ENCODE data around the gene RAB40C.

Gene RAB40C

DNA sequence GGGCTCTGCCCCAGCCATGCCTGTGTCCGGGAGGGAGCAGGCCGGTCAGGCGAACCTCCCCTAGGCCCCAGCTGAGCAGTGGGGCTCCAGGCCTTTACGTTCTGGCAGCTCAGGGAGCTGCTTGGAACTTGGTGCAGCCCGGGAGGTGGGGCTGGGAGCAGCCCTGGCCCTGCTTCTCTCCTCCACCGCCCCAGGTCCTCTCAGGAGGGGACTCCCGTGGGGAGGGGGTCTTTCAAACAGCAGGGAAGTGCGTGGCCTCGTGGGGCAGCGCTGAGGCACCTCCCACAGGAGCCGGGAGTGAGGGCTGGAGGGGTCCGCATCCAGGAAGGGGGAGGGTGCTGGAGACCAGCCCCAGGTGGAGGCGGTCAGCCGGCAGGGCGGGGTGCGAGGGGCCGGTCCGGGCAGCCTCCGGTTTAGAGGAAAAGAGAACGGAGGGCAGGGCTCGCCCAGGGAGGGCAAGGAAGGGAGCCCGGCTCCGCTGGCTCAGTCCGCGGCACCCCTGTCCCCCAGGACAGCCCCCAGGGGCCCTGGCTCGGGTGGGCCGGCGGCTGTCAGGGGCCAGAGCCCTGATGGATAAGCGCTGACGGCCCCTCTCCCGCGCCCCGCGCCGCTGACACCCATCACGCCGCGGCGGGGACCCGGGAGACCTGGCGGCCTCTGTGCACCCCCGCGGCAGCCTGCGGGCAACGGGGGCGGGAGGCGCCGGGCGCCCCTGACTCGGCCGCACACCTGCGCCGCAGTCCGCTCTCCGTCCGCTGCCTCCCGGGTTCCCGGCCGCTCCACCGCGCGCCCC is 30.3 kb upstream of the RAB40C start:
- no peak for DNase-seq

DNA sequence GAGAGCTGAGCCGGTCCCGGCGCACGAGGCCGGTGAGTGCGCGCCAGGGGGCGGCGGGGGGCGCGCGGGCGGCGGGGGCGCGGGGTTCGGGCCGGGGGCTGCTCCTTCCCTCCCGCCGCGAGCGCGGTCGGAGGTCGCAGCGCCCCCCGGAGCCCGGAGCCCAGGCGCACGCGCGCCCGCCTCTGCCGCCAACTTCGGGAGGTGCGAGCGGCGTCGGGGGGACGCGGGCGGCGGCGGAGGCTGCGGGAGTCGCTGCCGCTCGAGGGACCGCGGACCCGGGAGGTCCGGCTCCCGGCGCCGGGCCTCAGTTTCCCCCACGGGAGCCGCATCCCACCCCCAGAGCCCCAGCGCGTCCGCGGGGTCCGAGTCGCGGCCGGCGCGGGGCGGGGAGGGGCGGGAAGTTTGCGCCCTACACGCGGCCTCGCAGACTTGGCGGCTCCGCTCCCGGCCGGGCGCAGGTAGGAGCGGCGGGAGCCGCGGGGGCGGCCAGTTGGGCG is 29.6 kb upstream of the RAB40C start, which contains the start of gene PRR35:
PRR35 (plus strand) TSS at position 191 of the 497 bp plus-strand sequence. CDS start 2,901 bp downstream, outside the sequence.
- DNase-seq = no peak

DNA sequence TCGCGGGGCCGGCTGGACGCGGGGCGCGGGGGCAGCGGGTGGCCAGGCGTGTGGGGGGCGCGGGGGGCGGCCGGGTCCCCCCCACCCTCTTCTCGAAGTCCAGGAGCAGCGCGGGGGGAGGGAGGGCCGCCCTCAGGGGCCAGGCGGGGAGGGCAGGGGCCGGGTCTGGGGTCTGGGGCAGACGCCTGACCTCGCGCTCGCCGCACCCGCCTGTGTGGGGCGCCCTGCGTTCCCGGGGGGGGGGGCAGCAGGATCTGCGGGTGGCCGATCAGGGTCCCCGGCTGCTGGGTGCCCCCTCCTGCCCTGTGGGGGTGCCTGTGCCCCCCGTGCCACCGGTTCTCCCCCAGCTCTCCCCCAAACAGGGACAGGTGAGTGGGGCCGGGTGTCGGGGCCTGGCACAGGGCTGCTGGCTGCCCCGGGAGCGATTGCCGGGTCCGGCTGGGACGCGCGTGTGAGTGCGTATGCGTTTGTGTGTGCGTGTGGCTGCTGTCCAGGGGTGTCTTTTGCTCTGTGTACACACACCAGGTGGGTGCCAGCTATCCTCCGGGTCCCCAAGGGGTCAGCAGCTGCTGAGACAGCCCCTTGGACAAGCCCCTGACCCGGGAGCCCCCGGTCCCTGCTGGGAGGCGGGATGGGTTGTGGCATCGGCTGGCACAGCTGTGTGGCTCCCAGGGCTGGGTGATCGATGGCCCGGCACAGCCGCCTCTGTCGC is 29.0 kb upstream of the RAB40C start:
- no peak for DNase-seq

DNA sequence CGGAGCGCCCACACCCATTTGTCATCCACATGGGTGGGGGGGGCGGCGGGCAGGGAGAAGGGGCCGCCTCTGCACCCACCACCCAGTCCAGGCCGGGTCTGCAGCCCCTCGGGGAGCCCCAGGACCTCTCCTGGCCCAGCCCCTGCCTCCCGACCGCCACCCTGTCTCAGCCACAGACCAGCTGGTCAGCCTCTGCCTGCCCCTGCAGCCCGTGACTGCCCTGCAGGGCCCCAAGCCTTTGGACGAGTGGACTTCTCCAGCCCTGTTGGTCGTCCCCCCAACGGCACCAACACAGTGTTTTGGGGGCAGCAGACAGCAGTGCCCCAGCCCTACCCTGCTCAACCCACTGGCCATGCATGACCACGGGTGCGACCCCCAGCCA is 28.5 kb upstream of the RAB40C start:
- DNase-seq = no peak

DNA sequence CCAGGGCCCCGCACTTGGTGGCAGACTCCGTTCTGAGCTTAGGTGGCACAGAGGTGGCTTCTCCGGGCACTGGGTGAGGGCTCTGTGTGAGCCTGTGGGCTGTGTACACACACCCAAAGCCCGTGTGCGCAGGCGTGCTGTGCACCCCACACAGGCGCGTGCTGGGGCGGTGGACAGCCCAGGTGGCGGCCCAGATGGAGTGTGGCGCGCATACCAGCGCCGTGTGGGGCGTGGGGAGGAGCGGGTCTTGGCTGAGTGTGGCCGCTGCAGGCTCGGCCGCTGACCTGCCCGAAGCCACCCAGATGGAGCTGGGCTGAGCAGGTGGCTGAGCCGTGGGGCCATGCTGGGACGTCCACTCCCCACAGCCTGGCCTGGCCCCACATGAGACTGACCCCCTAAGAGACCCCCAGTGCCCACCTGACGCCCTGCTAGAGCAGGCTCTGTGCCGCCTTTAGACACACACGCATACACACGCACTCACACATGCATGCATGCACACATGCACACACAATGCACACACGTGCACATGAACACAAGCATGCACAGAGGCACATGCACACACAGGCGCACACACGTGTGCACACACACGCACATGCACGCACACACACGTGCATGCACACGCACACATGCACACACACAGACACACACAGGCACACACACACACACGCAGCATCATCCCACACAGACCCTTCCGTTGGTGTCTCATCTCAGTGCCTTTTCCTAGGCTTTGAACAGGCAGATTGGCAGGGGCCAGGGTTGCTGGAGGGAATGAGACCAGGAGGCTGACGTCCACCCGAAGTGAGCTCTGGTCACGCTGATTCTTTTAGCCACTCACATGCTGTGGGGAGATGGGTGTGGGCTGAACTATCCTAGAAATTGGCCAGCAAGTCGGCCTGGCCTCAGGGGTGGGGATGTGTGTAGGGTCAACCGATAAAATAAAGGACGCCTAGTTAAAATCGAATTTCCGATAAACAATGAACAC is 27.6 kb upstream of the RAB40C start:
- no peak for DNase-seq

DNA sequence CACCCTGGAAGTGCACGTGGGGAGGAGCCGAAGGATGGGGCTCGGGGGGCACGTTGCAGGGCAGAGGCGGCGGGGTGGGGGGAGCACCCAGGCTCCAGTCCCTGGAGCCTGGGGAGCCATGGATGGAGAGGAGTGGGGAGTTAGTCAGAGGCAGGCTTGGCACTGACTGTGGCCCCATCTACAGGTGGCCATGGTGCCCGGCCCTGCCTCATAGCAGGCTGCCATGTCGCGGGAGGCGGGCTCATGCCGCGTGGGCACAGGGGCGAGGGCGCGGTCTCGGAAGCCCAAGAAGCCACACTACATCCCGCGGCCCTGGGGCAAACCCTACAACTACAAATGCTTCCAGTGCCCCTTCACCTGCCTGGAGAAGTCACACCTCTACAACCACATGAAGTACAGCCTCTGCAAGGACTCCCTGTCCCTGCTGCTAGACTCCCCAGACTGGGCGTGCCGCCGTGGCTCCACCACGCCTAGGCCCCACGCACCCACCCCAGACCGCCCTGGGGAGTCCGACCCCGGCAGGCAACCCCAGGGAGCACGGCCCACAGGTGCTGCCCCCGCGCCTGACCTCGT is 26.7 kb upstream of the RAB40C start:
- no peak for DNase-seq

DNA sequence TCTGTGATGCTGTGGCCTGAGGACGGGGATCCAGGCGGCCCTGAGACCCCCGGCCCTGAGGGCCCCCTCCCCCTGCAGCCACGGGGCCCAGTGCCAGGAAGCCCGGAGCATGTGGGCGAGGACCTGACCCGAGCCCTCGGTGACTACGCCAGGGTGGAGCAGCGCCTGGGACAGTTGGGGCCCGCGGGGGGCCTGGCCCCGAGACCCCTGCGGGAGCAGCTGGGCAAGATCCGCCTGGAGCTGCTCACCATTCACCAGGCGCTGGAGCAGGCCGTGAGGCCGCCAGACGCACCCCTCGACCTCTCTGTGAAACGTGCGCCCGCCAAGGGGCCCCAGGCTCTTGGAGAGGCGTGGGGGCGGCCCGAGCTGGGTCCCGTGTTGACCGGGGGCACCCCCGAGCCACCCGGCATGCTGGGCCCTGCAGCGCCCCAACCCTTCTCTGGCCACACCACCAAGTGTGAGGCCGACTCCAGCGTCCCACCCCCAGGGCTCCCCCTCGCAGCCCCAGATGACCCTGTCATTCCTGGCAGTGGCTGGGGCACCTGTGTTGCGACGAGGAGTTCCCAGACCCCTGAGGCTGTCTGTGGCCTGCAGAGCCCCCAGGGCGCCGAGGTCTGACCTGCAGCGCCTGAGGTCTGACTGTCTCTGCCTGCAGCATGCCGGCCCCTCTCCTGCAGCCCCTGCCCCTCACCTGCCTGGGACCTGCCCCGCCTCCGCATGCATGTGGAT is 25.0 kb upstream of the RAB40C start:
- DNase-seq = no peak

DNA sequence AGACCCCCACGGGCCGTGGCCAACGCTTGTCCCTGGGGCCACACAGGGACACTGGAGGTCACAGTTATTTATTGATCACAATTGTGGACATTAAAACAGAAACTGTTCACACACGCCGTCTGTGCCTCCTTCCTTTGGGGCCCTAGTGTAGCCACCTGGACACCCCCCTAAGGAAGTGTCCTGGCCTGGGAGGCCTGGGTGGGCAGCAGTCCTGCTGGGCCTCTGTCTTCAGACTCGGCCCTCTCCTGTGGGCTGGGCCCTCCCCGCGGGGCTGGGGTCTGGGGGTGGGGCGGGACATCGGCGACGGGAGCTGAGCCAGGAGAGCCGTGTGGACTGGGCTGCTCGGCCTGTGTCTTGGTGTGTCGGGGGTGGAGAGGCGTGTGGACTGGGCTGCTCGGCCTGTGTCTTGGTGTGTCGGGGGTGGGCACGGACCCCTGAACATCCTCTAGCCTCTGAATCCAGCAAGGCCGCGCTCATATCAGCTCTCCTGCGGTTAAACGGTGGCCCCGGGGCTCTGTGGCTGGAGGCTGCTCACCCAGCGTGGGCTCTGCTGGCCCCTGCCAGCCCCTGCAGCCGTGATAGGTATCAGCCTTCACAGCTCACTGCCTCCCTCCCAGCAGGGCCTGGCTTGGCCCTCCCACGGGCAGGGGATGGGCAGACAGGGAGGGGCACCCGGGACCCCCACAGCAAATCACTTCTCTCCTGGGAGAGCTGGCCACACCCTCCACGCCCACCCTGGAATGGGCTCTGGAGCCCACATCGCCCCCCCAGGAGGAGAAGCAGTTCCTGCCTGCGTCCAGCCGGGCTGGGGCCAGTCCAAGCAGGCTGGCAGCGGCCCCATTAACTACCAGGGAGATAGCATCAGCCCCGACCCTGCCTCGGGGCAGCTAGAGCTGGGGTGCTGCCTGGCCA is 24.2 kb upstream of the RAB40C start:
- DNase-seq = no peak

DNA sequence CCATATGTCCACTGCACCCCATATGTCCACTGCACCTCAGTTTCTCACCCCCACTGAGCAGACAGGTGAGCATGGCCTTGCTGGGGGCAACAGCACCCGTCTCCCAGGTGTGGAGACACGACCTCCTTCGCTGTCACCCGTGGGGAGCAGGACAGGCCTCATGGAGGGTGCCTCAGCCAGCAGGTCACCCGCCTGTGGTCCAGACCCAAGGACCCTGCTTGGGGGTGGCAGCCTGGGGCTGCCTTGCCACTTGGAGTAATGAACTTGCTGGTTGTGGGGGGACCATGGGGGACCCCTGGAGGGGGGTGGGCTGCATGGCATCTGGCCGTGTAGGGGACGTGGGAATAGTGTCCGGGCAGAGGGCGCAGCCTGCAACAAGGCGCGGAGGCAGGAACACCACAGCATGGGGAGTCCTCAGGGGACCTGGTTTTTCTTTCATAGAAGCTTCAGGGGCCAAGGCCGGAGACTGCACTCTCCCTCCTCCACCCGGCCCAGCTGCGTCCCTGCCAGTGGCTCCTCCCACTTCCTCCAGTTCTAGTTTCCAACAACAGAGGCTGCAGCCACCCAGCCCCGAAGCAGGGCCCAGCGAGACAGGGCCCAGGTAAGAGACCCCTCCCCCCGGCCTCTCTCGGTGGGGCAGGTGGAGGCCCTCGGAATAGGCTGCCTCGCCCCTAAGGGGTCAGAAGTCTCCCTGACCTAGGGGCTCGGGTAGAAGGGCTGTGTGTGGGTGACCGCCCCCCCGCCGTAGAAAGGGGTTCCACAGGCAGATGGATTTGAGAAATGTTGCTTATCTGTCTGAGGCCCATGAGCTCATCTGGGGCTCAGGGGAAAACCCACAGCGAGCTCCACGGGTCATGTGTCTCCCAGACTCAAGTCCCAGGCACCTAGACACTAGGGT is 23.1 kb upstream of the RAB40C start, which contains the start of gene NHLRC4:
NHLRC4 (plus strand) TSS at position 531 of the 898 bp plus-strand sequence. CDS start 1,043 bp downstream, outside the sequence.
- DNase-seq = peak; percentile 71

DNA sequence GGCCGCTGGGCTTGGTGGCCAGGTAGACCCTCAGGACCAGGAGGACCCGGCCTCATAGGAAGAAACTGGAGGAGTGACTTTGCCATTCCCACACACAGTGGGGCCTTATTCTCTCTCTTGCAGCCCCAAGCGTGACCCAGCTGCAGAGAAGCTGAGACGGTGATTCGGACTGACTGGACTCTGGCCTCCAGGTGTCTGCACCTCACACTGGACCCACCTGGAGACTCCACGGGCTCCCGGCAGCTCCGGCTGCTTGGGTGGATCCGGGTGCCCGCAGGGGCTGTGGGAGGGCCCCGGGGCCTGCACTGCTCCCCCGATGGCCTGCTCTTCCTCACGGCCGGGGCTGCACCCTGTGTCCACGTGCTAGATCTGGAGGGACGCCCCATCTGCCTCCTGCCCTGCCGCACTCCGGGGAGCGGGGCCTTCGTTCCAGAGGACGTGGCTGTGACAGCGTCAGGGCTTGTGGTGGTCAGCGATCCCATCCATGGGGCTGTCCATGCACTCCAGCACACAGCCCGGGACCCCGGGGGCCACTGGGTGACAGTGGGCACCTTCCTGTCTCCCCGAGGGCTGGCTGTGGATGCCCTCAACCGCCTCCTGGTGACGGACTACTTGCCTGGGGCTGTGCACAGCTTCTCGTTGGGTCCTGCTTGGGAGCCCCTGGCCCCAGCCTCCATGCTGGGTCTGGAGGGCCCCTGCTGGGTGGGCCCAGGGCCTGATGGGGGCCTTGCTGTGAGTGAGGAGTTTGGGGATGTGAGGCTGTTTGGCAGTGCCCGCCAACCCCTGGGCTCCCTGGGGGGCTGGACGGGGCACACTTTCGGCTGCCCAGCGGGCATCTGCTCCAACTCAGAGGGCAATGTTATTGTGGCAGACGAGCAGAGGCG is 22.3 kb upstream of the RAB40C start:
- no peak for DNase-seq

DNA sequence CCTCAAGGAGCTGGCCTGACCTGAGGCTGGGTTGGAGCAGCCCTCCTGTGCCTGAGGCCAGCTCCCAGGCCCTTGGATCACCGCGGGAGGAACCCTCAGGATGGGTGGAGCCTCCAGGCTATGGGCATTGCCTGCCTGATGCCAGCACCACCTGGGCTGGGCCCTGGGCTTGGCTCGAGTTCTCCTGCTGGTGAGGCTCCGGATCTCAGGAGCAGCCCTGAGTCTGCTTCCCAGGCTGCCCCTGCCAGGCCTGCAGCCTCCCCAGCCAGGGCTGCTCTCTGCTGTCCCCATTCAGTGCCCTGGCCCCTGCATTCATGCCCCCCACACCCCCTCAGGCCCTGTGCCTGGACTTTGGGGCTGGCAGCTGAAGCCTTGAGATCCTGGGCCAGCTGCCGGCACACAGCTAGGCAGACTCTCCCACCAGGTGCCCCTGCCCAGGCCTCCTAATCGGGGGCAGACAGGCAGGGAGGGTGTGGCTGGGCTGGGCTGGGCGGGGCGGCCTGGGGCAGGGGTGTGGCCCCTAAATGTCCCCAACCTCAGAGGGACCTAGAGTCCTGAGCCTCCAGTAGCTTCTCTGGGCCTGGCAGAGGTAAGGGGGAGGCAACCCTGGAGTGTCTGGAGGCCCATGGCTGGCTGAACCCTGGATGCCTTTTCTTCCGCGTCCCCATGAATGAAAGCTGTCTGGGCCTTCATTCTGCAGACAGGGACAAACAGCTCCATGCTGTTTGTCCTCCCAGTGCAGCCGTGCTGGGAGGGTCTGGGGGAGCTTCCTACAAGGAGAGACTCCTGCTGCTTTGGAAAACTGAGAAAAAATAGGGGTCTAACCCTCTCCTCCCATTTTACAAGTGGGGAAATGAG is 21.2 kb upstream of the RAB40C start:
- no peak for DNase-seq

DNA sequence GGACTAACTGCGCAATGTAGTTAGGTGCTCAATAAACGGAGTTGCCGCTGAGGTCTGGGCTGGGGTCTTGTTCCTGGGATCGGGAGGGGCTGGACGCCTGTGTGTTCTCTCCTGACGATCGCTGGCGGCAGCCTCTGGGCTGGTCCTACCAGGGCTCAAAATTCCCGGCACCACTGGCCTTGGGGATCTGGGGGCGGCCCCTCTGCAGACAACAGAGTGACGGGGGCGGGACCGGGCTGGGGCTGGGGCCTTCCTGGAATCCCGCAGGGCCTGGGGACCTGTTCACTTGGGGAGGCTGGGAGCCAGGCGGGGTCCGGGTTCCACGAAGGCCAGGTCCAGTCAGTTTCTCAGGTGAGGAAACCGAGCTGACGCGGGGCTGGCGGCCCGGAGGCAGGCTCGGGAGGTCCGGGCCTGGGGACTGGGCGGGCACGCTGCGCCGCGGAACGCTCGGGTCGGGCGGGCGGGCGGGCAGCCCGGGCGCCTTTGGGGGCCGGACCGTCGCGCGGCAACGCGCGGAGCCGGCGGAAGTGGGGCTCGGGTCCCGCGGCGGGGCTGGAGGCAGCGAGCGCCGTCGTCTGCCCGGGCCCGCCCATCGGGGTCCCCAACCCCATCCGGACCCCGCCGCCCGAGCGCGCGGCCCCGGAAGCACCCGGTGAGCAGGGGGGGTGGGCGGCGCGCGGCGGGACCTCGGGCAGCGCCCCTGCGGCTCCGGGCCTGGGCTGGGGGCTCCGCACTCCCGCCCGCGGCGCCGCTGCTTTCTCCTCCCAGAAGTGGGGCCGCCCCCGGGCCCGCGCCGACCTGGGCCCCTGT is 20.2 kb upstream of the RAB40C start, which contains the start of gene PIGQ:
PIGQ (plus strand) TSS at position 524 of the 810 bp plus-strand sequence. CDS start 4,107 bp downstream, outside the sequence.
- DNase-seq = peak; percentile 87

DNA sequence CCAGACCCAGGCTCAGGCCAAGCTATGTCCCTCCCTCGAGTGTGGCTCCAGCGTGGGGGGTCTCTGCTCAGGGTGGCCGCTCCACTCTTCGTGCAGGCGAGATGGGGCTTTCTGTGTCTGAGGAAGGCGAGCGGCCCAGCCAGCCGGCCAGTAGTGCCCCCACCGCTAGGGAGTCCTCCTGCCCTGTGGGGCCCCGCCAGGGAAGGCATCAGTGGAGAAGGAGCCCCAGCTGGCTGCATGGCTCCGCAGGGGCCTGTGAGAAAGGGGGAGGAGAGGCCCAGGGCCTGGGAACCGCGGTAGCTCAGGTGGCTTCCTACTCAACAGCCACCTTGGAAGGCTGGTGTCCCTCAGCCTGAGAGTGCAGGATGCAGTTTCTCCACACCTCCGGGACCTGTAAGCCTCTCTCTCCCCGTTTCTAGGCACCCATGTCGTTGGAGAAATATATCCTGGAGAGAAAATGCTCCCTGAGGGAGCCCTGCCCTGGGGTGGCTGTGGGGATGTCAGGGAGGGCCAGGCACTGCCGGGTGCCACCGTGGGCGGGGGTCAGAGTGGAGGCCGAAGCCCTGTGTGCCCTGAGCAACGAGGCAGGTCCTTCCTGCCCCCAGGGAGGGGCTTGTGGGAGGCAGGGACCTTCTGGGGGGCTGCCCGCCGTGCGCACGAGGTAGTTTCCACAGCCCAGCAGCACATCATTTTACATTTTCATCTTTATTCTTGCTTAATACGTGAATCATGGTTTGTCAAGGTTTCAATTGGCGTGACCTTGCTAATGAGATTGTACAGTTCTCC is 16.8 kb upstream of the RAB40C start:
- DNase-seq = no peak

DNA sequence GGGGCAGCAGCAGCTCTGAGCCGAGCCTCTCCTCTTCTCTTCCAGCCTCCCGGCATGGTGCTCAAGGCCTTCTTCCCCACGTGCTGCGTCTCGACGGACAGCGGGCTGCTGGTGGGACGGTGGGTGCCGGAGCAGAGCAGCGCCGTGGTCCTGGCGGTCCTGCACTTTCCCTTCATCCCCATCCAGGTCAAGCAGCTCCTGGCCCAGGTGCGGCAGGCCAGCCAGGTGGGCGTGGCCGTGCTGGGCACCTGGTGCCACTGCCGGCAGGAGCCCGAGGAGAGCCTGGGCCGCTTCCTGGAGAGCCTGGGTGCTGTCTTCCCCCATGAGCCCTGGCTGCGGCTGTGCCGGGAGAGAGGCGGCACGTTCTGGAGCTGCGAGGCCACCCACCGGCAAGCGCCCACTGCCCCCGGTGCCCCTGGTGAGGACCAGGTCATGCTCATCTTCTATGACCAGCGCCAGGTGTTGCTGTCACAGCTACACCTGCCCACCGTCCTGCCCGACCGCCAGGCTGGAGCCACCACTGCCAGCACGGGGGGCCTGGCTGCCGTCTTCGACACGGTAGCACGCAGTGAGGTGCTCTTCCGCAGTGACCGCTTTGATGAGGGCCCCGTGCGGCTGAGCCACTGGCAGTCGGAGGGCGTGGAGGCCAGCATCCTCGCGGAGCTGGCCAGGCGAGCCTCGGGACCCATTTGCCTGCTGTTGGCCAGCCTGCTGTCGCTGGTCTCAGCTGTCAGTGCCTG is 15.7 kb upstream of the RAB40C start:
- no peak for DNase-seq

Data from right forelimb (tissue), 1 donor.